ENCODE data around the gene FAXC. TPM values are rescaled to one million over a fixed set of nuclear protein-coding genes. Genes with fewer than 3 reads are reported as not detected.
"Not testable (repeated sequence)": the region's sequence is repeated elsewhere in the genome, so short reads cannot be mapped to it uniquely, and the experiment has no call there.

FAXC gene
- total RNA-seq, 1 donor from 2014 or later = not detected

DNA sequence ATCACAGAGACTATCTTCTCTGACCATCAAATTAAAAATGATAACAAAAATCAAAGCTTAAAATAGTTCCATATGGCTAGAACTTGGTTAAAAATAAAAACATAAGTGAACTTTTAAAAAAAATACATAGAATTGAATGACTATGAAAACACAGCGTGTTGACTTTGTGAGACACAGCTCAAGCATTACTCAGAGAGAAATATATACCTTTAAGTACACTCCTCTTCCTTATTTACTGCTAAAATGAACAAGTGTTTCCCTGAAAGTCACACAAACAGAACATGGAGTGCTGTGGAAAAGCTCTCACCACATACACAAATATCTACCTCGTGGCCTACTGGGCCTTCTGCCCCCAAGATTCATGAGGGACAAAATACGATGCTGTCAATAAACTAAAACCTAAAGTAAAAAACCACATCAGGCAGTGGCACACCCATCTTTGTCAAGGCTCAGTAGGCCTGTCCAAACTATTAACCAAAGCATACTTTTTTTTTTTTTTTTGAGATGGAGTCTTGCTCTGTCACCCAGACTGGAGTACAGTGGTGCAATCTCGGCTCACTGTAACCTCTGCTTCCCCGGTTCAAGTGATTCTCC is 7.5 kb downstream of the FAXC start:
- DNase-seq (ENCODE audit: low spot score) = no peak

- no peak for DNase-seq (ENCODE audit: low spot score)
Observed at GRCh38 chr6:99338188-99338587, 11.3 kb downstream of the FAXC start.

DNA sequence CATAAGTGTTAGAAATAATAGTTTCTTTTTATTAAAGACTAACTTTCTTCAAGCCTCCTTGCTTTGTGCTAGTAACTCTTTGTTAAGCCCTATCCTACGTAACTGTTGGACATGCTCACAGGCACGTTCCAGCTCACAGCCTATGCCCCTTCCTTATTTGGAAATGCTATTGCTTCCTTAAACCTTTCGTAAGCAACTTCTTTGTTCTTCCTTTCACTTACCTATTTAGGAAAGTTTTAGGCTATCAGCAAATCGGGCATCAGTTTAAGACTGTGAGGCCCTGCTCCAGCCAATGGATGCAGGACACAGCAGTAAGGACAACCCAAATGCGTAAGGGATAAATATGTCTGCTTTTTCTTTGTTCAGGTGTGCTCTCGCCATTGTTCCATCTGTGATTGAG is 14.2 kb downstream of the FAXC start:
- DNase-seq (ENCODE audit: low spot score) = not testable (repeated sequence)

GRCh38 chr6:99334526-99335127 is 14.8 kb downstream of the FAXC start:
- no peak for DNase-seq (ENCODE audit: low spot score)

DNA sequence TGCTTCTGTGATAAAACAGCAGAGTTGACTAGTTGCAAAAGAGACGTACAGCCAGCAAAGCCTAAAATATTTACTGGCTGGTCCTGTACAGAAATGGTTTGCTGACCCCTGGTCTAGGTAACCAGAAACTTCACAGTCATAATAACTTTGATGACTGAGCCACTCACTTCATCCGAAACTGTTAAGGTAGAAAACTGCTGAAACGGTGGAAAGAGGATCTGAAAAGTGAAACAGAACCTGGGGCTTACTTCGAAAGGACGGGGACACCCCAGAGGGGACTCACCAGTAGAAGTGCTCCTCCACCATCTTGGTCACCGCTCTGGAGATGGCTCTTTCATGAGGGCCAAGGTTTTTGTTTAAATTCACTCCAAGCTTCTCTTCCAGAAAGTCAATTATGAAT is 16.4 kb downstream of the FAXC start:
- no peak for DNase-seq (ENCODE audit: low spot score)

GRCh38 chr6:99331531-99331930 is 17.9 kb downstream of the FAXC start:
- no peak for DNase-seq (ENCODE audit: low spot score)

GRCh38 chr6:99330159-99330558 is 19.3 kb downstream of the FAXC start:
- no peak for DNase-seq (ENCODE audit: low spot score)

- DNase-seq (ENCODE audit: low spot score) = no peak
Observed at GRCh38 chr6:99324996-99325395, 24.5 kb downstream of the FAXC start.

DNA sequence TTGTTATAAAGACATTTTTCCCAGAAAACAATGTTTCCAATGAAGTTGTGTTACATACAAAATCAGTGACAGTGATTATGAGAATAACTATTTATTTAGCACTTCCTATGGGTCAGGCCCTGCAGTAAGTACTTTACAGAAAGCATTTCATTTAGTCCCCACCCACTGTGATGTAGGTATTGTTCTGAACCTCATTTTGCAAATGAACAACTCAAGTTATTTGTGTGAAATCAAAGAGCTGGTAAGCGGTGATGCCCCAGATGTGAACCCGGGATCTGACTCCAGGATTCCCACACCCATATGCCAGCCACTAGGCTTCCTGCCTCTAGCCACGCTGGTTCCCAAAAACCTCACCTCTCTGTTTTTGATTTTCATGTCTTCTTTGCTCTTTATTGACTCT is 30.9 kb downstream of the FAXC start:
- DNase-seq (ENCODE audit: low spot score) = no peak

GRCh38 chr6:99312354-99312753 is 37.1 kb downstream of the FAXC start:
- DNase-seq (ENCODE audit: low spot score) = no peak

DNA sequence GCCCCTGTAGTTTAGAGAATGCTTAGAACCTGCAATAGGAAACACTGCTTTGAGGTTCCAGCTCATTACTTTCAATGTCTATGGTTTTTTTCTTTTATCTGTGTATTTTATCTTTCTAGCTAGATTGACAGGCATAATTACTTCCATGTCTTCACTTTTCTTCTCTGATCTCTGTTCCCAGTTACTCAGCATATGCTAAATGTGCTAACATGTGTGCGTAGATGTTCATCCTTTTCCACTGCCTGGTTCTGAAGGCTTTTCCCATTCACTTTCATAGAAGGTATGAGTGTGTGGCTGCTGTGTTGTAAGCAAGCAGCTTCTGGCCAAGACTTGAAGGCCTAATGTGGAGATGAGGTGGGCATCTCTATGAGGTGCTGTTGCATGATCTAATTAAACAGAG is 38.9 kb downstream of the FAXC start:
- no peak for DNase-seq (ENCODE audit: low spot score)

DNA sequence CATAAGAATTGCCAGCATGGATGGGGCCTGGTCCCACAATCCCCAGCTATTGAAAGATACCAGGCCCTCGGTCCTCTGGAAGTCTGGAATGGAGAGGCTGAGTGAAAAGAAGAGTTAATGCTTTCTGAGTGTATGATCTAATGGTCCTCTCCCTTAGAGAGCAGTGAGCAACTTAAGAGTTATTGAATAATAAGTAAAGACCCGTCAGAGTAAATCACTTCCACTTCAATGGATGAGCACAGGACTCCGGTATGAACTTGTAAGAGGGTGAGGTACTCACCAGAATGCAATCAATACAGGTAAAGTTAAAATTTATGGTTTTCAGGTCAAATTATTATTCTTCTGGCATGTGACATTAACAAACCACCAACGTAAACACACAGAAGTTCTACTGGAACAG is 39.9 kb downstream of the FAXC start:
- DNase-seq (ENCODE audit: low spot score) = no peak

GRCh38 chr6:99308788-99309187 is 40.7 kb downstream of the FAXC start:
- no peak for DNase-seq (ENCODE audit: low spot score)

- no peak for DNase-seq (ENCODE audit: low spot score)
Observed at GRCh38 chr6:99307295-99307907, 42.1 kb downstream of the FAXC start.

- no peak for DNase-seq (ENCODE audit: low spot score)
Observed at GRCh38 chr6:99306341-99306740, 43.1 kb downstream of the FAXC start.

GRCh38 chr6:99305021-99305554 is 44.4 kb downstream of the FAXC start:
- no peak for DNase-seq (ENCODE audit: low spot score)

- no peak for DNase-seq (ENCODE audit: low spot score)
Observed at GRCh38 chr6:99297415-99297814, 52.1 kb downstream of the FAXC start.

DNA sequence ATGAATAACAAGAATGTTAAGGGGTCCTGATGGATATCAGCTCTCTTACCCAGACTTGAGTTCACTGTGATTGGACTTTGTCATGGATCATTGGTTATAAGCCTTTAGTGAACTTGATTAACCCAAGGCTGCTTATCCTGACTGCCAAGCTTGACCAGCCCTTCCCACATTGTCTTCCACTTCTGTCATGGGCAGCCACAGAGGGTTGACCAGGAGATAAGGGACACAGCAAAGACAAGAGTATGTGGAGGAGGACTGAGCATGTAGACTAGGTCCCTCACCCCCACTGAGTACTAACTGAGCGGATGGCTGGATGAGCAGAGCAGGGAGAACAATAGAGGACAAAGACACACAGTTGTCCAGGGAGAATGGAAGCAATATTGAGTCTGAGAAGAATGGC is 52.5 kb downstream of the FAXC start:
- DNase-seq (ENCODE audit: low spot score) = no peak

GRCh38 chr6:99296261-99296660 is 53.2 kb downstream of the FAXC start:
- no peak for DNase-seq (ENCODE audit: low spot score)

GRCh38 chr6:99295276-99295675 is 54.2 kb downstream of the FAXC start:
- no peak for DNase-seq (ENCODE audit: low spot score)

- no peak for DNase-seq (ENCODE audit: low spot score)
Observed at GRCh38 chr6:99294786-99295185, 54.7 kb downstream of the FAXC start.

GRCh38 chr6:99289701-99290100 is 59.8 kb downstream of the FAXC start:
- DNase-seq (ENCODE audit: low spot score) = no peak

DNA sequence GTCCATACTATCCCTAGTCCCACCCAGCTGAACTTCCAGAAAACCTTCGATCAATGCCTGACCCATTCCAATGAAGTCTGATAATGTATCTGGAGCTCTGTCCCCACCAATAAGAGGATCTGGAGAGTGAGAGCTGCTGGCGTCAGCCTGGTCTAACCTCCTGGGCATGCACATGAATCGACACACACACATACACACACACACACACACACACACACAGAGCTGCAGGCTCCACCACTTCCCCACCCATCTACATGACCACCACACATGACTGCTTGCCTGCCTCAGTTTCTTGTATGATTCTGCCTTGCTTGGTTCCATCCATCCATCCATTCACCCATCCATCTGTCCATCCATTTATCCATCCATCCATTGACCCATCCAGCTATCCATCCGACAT is 60.8 kb downstream of the FAXC start:
- DNase-seq (ENCODE audit: low spot score) = no peak

Measured in mesenteric fat pad (tissue), 1 donor.